HG03066 (cell line): ENCODE measurements around the gene OCA2.
"Not testable (repeated sequence)": the region's sequence is repeated elsewhere in the genome, so short reads cannot be mapped to it uniquely, and the experiment has no call there.

Source experiments
- ATAC-seq: cut with Tn5 transposase; IDR thresholded peaks from one replicate; pipeline ENCODE4 v1.9.1; 2021; ENCODE audit warnings: low read depth; ENCODE audit not compliant: unreplicated experiment

Gene OCA2

DNA sequence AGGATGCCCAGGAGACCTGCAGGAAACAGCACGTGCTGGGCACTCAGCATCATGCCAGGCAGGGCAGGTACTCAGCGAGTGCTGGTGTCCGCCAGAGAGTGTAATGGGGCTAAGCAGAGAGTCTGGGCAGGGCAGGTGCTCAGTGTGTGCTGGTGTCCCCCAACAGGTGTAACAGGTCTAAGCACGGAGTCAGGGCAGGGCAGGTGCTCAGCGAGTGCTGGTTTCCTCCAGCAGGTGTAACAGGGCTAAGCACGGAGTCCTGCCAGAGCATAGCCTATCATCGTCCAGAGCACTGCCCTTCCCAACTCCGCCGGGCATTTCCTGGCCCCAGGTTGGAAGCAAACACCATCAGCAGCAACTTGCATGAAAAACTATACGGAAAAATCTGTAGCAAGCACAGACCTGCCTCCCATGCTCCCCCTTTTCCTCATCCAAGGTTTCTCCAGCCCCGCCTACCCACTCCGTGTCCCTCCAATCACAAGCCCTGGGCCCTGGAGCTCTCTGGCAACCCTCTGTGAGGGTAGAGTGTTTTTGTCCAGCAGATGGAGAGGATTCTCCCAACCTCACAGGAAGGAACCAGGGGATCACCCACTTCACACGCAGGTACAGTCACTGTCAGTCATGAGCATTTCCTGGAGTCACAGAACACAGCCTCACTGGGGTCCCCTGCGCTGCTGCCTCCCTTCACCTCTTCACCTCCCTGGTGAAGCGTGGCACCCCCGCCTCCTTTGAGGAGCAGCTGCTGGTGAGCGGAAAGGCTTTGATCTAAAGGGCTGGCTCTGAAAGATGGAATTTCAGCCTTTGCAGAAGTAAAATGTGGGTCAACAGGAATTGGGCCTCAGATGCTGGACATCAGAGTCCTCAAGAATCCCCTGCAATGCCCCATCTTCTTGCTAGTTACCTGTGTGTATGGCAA is 302.5 kb downstream of the OCA2 start:
- no peak for ATAC-seq

DNA sequence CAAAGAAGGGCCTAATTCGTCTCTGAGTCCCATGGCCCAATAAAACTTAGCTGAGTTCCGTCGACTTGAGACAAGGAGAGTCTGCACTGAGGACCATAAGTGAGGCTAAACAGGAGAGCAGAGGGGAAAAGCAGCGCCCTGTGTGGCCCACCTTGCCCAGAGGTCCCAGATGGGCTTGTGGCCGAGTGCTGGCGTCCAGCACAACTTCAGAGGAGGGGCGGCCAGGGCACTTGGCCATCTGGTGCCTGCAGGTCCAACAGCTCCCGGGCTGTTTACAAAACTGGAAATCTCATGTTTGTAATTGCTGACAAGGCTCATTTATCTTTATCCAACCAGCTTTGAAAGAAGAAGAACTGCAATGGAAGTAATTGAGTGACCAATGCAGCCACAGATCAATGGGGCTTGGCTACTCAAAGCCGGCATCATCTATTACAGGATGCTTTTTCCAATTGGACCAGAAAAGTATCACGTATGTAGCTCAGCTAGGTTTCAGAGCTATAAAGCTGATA is 306.3 kb downstream of the OCA2 start:
- ATAC-seq = no peak

DNA sequence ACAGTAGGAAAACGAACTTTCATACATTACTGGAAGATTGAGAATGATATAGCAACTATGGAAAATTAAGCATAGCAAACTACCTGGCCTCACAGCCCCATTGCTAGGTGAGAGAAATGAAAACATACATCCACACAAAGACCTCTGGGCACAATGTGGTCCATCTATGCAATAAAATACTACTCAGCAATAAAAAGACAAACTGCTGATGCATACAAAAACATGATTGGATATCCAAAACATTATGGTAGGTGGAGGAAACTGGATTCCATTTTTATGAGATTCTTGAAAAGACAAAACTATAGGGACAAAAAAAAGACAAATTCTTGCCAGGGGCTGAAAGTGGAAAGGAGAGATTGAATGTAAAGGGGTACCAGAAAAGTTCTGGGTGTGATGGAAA is 308.8 kb downstream of the OCA2 start:
- no peak for ATAC-seq

DNA sequence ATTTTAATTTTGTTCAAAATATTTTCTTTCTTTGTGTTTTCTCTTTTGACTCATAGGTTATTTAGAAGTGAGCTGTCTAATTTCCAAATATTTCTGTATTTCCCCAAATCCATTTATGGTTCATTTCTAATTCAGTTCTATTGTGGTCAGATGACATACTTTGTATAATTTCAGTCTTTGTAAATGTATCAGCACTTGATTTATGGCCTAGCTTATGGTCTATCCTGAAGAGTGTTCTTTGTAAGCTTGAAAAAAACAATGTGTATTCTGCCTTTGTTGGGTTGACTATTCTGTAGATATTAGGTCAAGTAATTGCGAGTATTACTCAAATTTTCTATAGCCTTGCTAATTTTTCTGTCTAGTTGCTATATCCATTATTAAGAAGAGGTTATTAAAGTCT is 311.2 kb downstream of the OCA2 start:
- no peak for ATAC-seq

DNA sequence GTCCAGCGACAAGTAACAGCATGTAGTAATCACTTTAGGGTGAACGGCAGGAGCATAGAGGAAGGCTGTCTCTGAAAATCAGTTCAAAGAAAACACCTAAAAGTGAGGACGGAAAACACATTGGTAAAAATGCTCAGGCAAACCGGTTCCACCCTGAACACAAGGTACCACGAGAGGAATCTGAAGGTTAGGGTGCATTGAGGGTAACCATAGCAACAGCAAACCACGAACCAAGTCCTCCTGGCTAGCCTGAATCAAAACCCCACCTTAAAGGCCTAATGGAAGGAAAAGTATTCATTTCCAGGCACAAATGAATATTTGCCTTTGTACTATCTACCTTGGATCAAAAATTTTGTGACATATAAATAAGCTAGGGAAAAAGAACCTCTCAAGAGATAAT is 315.0 kb downstream of the OCA2 start:
- ATAC-seq = no peak

DNA sequence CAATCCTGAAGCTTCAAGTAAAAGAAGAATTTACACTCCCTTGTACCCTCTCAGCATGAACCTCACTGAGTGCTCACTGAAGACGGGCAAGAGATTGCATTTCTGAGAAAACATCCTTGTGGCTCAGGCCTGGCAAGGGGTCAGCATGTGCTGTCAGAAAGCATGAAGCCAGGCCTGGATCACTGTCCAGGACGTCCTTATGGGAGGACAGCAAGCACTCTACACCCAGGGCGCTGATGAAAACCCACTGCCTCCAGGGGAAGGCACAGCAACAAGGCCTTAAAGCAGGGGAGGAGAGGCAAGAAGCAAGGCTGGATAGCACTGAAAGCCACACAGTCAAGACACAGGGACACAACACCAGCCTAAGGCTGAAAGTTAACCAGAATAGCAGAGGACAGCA is 315.4 kb downstream of the OCA2 start:
- no peak for ATAC-seq

DNA sequence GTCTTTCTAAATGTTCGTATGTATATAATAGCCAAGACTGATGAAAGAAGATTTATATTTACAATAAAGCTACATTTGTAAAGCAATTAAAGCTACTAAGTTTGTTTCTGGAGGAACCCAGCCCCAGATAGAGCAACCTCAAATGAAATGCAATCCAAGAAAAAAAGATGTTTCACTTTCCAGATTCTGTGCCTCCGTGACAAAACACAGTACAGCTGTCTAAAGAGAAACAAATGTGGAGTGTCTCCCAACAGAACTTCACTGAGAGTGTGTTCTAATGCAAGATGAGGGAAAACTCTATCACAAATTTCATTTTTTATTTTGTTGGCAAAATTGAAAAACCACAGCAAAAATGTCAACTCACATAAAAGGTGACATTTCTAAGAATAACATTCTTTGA is 317.0 kb downstream of the OCA2 start:
- ATAC-seq = no peak

DNA sequence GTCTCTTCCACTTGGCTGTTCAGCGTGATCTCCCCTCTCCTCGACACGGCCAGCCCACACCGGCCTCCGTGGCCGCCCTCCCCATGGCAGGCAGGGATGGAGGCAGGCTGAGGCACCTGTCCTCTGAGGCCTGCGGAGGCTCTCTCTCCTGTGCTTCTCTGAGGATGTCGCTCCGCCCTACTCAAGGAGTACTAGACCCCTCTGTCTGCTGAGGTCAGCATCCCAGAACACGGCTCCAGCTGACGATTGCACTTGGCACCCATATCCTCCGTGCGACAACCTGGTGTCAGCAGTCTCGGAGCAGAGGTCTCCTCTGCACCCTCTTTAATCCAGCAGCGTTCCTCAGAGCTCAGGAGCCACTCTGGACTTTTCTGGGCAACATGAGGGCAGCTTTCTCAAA is 322.6 kb downstream of the OCA2 start:
- no peak for ATAC-seq

DNA sequence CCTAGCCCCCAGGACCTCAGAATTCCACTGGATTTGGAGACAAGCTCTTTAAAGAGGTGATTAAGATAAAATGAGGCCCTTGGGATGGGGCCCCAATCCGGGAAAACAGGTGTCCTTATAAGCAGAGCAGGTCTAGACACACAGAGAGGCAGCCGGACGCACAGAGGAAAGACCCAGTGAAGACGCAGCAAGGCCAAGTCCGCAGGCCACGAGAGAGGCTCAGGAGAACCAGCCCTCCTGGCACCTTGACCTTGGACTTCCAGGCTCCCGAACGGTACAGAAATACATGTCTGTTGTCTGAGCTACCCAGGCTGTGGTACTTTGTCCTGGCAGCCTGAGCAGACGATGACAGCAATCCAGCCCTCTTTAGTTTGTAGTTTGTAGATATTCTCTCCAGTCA is 324.5 kb downstream of the OCA2 start:
- ATAC-seq = no peak

DNA sequence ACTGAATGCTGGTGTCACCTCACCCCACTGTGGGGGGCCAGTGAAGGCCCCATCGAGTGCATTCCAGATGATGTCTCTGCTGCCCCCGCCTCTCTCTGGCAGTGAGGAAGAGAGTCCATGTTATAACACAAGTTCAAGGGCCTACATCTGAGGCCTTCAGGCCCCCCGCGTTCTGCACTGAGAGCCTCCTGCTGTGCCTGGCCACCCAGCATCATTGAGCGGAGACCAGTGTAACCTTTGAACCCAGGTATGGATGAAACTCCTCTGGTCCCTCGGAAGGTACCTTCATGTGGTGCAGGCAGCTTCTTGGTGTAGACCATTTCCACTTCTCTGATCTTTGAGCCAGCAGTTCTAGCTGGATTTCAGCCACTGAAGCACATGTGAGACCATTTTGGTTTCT is 324.9 kb downstream of the OCA2 start:
- ATAC-seq = no peak

DNA sequence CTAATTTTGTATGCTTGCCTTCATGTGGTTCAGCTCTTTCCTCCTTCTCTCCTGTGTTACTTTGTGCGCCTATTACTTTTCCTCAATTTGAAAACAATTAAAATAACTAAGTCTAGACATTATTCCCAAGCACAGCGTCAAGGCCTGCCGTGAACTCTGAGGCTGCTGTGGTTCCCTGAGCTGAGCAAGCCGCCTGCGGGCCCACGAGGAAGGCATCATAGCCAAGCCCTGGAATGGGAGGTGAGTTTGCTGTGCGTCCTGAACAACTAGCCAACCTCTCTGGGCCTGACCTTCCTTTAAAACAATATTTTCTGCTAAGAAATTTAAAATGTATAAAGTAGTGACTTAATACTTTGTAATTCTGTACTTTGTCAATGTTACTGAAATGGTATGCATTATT is 327.2 kb downstream of the OCA2 start:
- ATAC-seq = no peak

DNA sequence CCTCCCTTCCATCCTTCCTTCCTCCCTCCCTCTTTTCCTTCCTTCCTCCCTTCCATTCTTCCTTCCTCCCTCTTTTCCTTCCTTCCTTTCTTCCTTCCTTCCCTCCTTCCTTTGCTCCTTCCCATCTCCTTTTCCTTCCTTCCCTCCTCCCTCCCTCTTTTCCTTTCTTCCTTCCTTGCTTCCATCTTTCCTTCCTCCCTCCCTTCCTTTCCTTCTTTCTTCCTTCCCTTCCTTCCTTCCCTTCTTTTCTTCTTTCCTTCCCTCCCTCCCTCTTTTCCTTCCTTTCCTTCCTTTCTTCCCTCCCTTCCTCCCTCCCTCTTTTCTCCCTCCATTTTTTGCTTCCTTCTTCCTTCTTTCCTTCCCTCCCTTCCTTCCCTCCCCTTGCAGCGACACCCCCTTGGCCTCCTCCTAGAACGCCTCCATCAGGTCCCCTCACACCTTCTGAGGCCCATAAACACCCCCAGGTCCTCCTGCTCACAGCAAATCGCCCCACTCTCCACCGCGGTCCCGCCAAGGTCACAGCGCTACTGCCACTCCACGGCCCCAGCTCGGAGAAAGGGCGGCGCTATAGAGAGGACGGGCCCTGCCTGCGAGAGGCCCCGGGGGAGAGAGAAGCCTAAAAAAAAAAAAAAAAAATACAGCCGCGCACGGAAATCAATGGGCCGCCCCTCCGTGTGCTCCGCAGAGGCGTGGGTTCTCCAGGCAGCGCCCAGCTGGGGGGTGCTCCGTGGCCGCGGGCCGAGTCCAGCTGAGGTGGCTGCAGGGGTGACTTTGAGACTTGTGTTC is 328.2 kb downstream of the OCA2 start:
- no peak for ATAC-seq

DNA sequence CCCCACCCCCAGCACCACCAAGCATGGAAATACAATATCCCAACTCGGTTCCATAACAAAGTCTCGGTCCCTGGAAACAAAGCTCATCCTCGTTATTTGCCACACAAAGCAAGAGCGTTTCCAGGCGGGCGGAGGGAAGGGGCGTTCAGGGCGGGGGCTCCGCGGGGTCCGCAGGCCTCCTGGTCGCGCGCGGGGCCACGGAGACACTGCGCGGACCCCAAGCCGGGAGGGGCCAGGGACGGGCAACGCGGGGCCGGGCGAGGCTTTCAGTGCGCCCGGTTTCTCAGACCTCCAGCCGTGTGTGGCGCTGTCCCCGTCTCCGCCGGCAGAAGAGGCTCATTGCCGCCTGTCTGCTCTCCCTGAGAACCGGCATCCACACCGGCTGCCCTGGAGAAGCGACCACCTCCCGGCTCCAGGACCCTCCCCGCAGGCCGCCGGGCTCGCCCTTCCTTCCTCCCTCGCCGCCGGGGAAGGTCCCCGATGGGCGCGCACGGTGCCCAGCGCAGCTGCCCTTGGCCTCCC is 329.0 kb downstream of the OCA2 start:
- ATAC-seq = no peak

DNA sequence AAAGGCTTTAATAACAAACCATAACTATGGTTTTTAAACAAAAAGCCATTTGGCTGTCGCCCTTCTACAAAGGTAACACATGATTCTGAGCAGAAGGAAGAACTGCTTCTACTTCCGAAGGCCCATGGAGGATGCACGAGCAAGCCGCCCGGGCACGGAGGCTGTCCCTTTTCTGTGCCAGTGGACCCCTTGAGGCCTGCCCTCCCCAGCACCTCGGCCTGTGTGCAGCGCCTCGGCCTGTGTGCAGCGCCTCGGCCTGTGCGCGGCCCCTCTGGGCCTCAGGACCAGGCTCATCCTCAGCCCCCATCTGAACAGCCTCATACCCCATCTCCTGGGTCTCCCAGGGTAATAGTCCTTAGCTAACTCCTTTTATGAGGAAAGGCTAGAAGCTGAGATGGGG is 329.5 kb downstream of the OCA2 start:
- no peak for ATAC-seq

DNA sequence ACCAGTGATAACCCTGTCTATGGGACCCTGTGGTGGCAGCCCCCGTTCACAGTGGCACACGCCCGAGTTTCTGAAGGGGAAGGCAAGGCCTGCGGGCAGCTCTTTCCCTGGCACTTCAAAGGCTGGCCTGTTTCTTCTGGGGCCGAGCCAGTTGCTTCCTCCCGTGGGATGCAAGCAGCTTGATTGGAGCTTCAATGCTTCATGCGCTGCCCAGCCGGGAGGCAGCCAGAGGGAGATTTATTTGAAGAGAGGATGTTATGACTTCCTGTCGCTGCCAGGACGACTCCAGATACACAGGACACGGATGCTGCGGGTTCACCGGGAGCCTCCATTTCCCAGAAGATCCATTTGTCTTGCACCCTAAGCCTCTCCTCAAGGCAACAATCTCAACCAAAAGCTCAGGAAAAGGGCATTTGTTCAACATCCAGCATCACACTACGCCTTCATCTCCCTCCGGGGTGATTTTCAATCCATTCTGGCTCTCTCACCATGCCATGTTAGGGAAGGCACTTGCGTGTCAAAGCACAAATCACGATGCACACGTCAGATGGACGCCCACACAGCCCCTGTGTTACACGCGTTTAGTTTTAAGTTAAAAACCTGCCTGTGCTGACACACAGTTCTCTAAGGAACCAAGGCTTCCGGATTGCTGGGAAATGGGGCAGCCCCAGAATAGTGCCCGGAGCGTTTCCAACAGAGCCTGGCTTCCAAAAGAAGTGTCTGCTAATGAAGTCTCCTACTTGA is 330.2 kb downstream of the OCA2 start:
- no peak for ATAC-seq

DNA sequence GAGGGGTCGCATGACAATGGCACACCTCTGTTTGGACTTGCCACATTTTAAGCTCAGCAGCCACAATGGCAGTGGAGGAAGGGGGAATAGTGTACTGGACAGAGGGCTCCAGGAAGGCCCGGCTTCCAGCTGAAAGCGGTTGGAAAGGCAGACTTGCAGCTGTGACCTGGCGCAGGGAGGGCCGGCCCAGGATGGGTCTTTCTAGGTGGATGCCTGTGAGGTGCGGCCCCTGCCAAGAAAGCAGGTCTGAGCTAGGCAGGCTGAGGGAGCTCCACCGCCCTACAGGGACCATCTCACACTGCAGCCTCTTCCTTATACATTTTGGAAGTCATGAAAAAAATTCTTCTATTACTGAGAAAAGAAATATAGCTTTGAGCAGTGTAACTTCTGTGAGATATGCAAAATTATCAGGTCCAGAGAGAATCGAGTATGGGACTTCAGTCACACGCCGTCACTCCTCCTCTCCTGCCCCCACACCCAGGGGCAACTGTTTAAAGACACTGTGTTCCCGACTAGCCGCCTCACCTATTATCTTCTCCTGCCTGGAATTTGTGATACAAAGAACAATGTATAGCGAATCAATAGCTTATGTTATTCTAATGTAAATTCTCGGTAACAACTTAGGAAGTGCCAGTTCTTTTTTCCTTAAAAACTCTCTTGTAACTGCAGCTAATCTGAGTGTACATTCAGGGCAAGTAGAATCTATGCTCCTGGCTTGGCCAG is 331.0 kb downstream of the OCA2 start:
- ATAC-seq = no peak

DNA sequence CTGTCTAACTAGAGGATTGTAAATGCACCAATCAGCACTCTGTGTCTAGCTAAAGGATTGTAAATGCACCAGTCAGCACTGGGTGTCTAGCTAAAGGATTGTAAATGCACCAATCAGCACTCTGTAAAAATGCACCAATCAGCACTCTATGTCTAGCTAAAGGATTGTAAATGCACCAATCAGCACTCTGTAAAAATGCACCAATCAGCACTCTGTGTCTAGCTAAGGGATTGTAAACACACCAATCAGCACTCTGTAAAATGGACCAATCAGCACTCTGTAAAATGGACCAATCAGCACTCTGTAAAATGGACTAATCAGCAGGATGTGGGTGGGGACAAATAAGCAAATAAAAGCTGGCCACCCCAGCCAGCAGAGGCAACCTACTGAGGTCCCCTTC is 331.7 kb downstream of the OCA2 start:
- not testable (repeated sequence) for ATAC-seq

DNA sequence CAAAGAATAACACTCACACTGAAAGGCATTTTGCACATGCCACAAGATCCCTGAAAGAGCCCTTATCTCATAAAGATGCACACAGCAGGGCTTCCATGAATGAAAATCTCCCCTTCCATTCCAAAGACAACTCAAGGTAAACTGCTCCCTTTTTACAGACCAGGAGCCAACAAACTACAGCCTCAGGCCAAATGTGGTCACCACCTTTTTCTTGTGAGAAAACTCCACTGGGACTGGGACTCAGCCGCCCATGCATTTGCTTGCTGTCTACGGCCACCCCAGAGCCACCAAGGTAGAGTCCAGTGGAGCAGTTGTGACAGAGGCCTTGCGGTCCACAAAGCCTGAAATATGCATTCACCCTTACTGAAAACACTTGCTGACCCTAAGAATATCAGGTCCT is 334.8 kb downstream of the OCA2 start:
- no peak for ATAC-seq

DNA sequence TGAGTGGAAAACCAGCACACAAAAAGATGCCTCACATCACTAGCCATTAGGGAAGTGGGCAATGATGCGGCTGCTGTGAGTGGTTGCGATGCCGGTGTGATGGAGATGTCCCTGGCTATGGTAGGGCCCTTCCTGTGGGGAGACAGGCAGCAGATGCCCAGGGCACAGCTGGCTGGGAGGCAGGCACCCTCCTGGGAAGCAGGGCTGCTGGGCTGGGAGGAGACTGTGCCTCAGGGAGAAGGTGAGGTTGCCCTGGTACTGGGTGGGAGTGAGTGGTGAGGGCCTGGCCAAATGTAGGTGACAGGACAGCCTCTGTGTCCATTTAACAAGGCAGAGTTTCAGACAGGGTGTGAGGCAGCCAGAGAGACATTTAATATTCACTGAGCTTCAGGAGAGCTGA is 335.6 kb downstream of the OCA2 start:
- ATAC-seq = no peak

DNA sequence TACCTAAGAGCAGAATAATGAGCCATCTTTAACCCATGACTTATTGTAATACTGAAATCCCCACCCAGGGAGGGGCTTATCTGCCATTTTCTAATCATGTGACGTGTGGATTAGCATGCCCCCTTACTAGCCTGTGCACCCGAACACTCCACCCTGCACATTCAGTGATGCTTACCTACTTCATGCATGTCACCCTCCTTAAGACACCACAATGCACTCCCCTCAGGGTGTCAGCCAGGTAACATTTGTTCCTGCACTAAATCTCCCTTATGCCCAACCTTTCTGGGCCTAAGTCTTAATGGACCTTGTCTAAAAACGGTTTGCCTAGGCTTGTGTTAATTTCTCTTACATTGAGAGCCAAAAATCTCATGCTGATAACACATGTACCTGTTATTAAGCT is 336.6 kb downstream of the OCA2 start:
- no peak for ATAC-seq
